ENCODE measurements around the gene GALK2. TPM values are rescaled to one million over a fixed set of nuclear protein-coding genes. Genes with fewer than 3 reads are reported as not detected.

GALK2 gene
- 10 to 100 TPM; 13.6 to 17.3 (median 15.3) TPM for polyA plus RNA-seq

DNA sequence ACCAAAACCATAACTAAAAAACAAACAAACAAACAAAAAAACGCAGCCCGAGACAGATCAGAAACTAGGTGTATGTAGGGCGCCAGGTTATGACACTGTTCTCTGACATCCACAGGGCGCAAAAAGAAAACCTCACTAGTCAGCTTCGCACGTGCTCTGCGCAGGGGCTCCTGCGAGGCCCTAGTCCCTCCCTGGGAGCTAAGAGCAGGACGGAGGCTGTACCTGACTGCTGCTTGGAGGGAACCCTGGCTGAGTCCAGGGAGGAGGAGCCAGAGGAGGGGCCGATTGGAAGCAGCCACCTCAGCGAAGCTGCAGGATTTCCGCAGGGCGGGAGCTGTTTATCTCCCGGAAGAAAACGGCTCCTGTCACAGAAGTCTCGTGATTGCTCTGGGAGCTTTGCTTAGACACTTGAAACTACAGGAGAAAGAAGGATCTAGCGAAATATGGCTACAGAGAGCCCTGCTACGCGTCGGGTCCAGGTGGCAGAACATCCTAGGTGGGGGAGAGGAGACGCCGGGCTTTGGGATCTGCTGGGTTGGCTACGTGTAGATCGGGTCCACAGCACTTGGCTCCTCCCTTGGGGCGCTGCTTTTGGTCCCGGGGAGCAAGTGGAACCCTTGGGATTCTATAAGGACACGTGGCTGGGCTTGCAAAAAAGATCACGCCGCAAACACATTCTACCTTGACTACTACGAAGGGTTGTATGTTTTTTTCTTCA is at the start of gene GALK2:
GALK2 (plus strand) TSS at position 368 of the 718 bp plus-strand sequence; CDS start at position 444, 76 bp downstream.
- WGBS, 3 donors: 6 to 7% (median 6%) methylated on average over 30 of the region's 30 CpGs
- no peak within 1 kb of the TSS for H3K27ac ChIP-seq (ENCODE audit: low read depth, low read length)

DNA sequence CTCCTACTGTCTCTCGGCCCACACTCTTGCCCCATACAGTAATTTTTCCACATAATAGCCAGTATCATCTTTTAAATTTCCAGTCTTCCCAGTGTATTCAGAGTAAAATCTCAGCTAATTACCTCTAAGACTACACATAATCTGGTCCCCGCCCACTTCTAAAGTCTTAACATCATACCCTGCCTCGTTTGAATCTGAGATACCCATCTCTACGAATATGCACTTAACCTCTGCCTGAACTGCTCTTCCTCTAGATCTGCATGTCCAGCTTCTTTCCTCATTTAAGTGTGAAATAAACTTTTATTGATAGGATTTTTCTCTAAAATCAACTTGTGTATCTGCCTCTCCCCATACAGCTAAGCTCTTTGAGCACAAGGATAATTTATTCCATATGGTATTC is 49.2 kb upstream of the GALK2 start:
- H3K27ac ChIP-seq (ENCODE audit: low read depth, low read length): no peak overlapping the region
- WGBS, 3 donors: 81 to 84% (median 83%) methylated on average over 4 of the region's 4 CpGs

DNA sequence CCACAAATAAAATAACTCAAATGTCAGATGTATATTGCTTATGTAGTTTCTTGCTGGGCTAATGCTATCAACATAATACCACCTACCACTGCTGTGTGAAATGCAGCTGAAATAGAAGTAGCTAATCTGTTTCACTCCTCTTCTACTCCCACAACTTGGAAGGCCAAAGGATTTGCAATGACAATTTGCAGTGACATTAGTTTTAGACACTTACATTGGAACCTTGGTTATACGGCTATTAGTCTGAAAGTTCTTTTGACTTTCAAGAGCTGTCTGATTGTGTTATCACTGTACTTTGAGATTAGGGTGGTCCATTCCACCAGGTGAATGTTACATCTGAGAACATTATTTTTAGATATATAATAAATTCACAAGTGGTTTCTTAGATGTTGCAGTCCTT is 48.1 kb upstream of the GALK2 start:
- H3K27ac ChIP-seq (ENCODE audit: low read depth, low read length): no peak overlapping the region
- WGBS, 3 donors: 89 to 91% (median 89%) methylated on average over 1 of the region's 1 CpG

DNA sequence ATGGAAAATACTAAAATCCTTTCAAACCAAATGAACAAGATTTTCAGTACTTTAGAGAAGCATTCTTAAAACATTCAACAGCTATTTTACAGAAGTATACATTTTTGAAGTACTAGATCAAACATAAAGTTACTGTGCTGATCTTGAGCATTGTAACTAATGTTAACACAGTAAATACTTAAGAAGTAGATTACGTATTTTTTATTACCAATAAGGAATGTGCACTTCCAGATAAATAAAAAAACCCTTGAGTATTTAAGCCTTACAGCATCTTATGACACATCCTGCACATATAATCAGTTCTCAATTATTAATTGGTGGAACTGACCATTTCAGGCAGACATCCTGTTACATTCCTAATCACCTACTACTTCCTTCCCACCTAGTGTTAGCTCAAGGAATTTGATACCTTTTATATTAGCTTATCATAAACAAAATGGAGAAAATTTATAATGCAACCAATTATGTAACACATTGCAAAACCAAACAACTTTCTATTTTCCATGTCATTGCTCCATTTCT is 47.4 kb upstream of the GALK2 start:
- no peak overlapping the region for H3K27ac ChIP-seq (ENCODE audit: low read depth, low read length)

DNA sequence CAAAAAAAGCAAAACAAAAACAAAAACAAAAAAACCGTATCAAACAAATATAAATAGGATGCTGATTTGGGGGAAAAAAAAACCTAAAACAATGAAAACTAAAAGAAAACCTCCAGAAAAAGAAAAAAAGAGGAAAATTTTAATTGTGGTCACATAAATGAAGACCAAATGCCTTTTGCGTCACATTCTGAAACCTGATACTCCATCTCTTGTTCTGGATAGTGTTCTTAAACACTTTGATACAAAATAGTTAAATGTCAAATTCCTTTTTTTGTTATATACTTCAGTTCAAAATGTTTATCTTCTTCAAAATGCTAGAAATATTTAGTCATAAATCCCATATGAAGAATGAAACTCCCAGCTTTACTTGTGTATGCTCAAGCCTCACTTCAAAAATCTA is 45.7 kb upstream of the GALK2 start:
- 67 to 95% (median 69%) methylated on average over 2 of the region's 2 CpGs for WGBS, 3 donors

More for the DNA sequence above, 47.4 kb upstream of the GALK2 start:
- 60 to 79% (median 69%) methylated on average over 1 of the region's 1 CpG for WGBS, 3 donors

DNA sequence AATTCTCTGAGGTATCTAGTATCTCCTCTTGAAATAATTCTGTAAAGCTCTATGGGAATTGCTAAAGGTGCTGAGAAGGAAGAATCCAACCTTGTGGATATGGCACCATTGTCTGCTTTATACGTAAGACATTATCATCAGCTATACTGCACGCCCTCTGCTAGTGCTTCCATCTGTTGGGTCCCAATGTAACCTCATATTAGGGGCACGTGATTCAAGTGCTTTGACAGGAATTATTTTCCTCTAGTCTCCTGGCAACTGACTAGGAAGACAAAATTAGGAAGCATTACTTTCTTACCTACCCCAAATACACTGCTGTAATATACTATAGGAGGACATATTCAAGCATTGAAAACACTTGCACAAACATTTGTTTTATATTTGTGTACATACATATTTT is 38.6 kb upstream of the GALK2 start:
- H3K27ac ChIP-seq (ENCODE audit: low read depth, low read length): no peak overlapping the region
- 80 to 88% (median 83%) methylated on average over 3 of the region's 3 CpGs for WGBS, 3 donors

More for the DNA sequence above, 45.7 kb upstream of the GALK2 start:
- H3K27ac ChIP-seq (ENCODE audit: low read depth, low read length): no peak overlapping the region

DNA sequence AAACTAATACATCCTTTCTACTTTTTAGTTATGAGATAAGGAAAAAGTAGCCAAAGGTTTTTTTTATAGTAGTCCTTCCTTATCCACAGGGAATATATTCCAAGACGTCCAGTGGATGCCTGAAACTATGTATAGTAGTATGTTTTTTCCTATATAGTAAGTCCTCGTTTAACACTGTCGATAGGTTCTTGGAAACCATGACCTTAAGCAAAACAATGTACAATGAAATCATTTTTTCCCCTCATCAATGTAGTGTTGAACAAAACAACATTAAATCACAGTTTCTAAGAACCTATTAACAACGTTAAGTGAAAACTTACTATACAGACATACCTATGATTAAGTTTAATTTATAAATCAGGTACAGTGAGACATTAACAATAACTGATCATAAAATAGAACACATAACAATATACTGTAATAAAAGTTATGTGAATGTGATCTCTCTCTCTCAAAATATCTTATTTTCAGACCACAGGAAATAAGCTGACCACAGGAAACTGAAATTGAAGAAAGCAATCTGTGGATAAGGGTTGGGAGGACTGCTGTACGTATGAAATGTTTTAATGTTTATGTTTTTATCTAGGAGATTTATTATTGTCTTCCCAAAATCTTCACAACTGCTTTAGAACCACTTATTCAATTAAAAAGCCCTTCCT is 35.2 kb upstream of the GALK2 start:
- no peak overlapping the region for H3K27ac ChIP-seq (ENCODE audit: low read depth, low read length)
- 64 to 83% (median 68%) methylated on average over 5 of the region's 5 CpGs for WGBS, 3 donors

DNA sequence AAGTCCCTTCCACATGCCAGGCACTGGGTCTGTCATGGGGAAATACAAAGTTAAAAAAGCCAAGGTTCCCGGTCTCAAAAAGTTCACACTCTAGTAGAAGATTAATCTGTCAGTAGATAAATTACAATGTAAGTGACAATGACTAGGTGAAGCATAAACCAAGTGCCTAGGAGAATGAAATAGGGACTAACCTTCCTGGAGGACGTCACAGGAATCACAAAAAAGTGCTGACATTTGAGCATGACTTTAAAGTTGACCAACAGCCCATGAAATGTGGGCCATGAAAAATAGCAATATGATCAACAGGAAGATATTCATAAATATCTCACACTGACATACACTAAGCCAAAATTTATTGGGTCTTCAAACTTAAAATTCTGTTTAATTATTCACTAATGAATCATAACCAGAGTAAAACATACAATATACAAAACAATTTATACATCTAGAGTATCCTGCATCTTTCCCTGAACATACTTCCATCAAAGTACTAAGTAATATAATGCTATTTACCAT is 34.6 kb upstream of the GALK2 start:
- 55 to 77% (median 77%) methylated on average over 2 of the region's 2 CpGs for WGBS, 3 donors
- no peak overlapping the region for H3K27ac ChIP-seq (ENCODE audit: low read depth, low read length)

DNA sequence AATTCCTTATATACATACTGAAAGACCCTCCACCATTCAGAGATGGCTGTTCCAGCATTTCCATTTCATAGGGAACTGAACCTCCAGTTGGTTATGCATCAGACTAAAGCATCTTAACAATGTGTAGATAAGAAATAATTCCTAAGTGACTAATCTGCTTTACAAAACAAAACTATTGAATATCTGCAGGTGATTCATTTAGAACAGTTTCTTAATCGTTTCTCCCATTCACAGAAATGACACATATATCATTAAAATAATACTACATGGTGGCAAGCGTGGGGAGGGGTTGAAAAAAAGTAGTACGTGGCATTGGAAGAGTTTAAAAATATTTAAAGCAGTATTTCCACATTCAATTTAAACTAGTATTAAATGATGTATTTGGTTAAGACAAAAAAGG is 34.1 kb upstream of the GALK2 start:
- 72 to 91% (median 88%) methylated on average over 3 of the region's 3 CpGs for WGBS, 3 donors
- H3K27ac ChIP-seq (ENCODE audit: low read depth, low read length): no peak overlapping the region

DNA sequence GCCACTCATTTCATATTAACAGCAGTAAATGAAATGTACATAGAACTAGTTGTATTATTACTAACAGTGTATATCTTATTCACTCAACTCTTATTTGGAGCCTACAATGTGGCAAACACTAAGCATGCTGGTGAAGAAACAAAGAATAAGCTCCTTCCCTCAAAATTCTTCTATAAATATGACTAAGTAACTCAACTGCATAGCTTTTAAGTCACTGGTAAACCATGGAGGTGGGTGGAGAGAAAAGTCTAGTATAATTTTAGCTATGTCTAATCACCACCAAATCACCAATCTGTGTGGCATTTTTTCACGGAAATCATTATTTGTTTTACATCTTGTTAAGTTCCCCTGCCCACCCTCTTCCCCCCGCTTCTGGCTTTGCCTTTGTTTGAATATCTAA is 32.2 kb upstream of the GALK2 start:
- 71 to 95% (median 93%) methylated on average over 2 of the region's 2 CpGs for WGBS, 3 donors
- no peak overlapping the region for H3K27ac ChIP-seq (ENCODE audit: low read depth, low read length)

DNA sequence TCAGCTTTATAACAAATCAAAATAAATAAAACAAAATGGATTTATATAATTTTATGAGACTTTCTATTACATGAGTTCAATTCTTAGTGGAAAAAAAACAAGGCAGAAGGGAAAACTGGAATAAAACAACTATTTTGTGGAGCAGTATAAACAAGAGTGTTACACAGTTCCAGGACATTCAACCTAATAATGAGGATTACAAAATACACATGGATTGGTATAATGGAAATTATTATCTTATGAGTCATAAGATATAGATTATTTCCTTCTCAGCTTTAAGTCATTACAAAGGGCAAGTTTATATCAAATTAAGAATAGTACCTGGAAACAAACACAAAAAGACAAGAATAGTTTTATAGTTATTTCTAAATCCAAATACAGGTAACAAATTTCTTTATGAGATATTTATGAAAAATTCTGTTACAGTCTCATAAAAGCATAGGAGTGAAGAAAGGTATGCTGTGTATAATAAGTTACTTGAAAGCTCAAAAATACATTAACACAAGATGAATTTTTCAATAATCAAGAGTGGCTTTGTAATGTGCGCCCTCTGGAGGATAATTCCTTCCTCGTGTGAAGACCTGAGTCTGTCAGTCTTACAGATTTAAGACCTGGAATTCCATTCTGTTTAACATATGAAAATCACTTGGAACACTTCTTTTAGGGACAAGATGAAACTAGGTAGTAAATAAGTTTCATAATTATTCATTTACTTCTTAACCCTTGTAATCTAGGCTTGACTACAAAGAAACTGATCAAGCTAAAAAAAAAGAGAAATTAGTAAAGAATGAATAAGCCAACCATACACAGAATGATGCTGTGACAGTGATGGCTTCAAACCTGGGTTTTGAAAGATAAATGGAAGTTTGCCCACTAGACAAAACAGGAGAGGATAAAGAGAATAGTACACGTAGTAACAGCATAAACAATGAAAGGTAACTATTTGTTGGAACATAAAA is 24.1 kb upstream of the GALK2 start:
- no peak overlapping the region for H3K27ac ChIP-seq (ENCODE audit: low read depth, low read length)
- WGBS, 3 donors: 20 to 34% (median 29%) methylated on average over 3 of the region's 3 CpGs

DNA sequence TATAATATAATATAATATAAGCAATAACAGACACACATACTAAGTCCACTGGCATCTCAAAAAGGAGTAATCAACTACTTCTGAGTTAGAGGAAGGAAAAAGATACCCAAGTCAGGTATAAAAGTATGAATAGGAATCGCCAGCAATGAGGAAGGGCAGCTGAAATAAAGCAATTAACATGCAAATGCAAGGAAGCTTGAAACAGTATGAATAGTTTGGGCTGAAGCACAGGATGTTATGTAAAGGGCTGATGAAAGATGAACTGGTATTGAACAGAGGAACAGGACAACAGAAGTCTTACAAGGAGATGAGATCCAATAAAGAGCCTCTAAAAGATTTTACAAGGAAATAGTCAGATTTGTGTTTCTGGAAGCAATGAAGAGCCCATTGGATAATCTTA is 21.7 kb upstream of the GALK2 start:
- WGBS, 3 donors: 39 to 77% (median 46%) methylated on average over 1 of the region's 1 CpG
- H3K27ac ChIP-seq (ENCODE audit: low read depth, low read length): no peak overlapping the region

DNA sequence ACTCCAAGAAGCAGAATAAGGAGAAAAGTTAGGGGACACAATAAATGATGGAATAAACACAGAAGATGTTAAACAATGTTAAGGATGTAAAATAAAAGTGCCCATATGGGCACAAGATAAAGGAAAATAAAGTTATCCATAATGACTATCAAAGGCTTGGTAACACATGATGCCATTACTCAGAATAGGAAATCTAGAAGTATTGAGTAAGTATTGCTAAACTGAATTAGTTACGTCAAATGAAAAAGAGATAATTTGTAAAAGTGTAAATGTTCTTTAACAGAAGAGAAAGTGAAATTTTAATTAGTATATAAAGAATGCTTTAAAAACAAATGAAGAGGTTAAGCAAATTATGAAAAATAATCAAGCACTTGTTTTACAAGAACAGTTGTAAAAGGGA is 21.3 kb upstream of the GALK2 start:
- whole genome bisulfite sequencing, 3 donors: 51 to 81% (median 54%) methylated on average over 1 of the region's 1 CpG
- no peak overlapping the region for H3K27ac ChIP-seq (ENCODE audit: low read depth, low read length)

DNA sequence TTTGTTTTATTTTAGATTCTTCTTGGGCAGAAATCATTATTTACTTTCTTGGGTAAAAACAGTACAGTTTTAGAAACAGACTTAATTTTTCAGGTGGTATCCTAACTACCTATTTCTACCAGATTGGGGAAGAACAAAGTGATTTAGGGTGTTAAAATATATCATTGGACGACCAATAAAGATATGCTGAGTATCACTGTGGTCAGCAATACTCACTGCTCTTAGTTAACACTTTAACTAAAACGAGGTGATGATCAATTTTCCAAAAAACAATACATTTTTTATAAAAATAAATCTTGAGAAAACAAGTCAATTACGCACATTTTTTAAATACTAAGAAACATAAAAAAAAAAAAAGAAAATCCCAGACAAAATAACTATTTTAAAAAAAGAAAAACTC is 18.2 kb upstream of the GALK2 start:
- H3K27ac ChIP-seq (ENCODE audit: low read depth, low read length): no peak overlapping the region
- 73 to 89% (median 87%) methylated on average over 3 of the region's 3 CpGs for WGBS, 3 donors

DNA sequence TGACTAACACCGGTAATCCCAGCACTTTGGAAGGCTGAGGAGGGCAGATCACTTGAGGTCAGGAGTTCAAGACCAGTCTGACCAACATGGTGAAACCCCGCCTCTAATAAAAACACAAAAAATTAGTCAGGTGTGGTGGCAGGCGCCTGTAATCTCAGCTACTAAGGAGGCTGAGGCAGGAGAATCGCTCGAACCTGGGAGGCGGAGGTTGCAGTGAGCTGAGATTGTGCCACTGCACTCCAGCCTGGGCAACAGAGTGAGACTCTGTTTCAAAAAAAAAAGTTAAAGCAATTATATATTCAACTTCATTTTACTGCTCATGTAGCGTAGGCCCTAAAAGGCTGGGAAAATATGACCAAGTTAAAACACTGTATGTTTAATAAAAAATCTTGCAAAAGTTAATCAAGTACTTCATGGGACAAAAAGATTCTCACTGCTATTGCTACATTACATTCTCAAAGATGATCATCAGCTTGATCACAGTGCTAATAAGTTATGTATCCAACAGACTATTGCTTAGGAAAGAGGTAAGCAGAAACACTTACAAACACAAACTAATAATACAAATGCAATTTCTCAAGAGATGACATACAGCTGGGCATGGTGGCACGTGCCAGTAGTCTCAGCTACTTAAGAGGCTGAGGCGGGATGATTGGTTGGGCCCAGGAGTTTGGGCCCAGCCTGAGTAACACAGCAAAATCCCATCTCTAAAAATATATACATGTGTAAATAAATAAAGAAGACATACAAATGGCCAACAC is 17.3 kb upstream of the GALK2 start:
- 90 to 92% (median 92%) methylated on average over 9 of the region's 9 CpGs for WGBS, 3 donors
- H3K27ac ChIP-seq (ENCODE audit: low read depth, low read length): no peak overlapping the region

DNA sequence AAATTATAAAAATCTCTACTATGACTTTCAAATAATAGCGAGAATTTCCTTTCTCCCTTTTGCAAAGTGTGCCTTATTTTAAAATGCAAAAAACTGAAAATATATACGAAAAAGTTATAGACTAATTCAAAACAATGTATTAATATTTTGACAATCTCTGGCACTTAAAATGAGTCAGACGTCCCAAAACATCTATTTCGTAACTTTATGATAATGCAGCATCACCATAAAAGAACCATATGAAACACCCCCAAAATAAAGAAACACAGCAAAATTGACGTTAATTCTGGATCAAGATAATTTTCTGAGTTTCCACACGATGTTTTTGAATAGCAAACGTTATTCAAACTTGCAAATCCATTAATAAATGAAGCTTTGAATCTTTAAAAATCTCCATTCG is 15.7 kb upstream of the GALK2 start:
- H3K27ac ChIP-seq (ENCODE audit: low read depth, low read length): no peak overlapping the region
- 17 to 22% (median 19%) methylated on average over 8 of the region's 8 CpGs for WGBS, 3 donors

DNA sequence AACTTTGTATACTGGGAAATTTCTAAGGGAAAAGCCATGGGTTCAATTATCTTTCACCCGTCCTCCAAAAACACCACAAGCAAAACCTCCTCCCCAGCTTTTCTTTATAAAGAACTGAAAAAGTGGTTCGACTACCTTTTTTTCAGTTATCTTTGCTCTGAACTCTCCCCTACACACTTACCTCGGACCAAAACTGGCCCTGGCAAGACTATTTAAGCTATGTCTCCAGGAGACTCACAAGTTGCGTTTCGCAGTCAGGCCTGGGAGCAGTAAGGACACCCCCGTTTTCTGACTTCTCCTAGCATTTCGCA is 15.3 kb upstream of the GALK2 start:
- H3K27ac ChIP-seq (ENCODE audit: low read depth, low read length): peak overlapping the region; percentile 8
- 0 to 1% (median 1%) methylated on average over 7 of the region's 7 CpGs for WGBS, 3 donors

Data from adipose tissue (tissue), 3 donors.